Measurements from ENCODE around the gene ALKBH6.

DNA sequence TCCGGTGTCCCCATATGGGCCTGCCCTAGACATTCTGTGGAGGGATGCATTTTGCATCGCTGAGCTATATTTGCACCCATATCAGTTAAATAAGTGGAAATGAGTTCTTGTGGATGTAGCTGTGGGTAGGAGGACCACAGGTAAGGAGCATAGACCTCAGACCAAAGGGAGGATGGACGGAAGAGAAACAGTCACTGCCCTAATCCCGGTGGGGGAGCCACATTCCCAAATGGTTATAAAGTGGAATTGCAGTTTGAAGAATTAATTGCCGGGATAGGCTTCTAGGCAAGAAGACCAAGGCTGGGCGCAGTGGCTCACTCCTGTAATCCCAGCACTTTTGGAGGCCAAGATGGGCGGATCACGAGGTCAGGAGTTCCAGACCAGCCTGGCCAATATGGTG, 17.2 kb downstream of the ALKBH6 start:
- TF ChIP-seq EZH2phosphoT487 (IDR thresholded peaks at IDR 0.05; ENCODE audit: insufficient read depth, low read depth) = no peak
- TF ChIP-seq EZH2 (IDR thresholded peaks at IDR 0.05; ENCODE audit: insufficient read depth, poor library complexity, severe bottlenecking) = no peak
